NAMALWA (cell line): ENCODE data around the gene SLC6A6.

Source experiments
- DNase-seq: peaks from one replicate; pipeline ENCODE4 v3.0.0-alpha.2; 2015; ENCODE audit warnings: low spot score

Gene SLC6A6

DNA sequence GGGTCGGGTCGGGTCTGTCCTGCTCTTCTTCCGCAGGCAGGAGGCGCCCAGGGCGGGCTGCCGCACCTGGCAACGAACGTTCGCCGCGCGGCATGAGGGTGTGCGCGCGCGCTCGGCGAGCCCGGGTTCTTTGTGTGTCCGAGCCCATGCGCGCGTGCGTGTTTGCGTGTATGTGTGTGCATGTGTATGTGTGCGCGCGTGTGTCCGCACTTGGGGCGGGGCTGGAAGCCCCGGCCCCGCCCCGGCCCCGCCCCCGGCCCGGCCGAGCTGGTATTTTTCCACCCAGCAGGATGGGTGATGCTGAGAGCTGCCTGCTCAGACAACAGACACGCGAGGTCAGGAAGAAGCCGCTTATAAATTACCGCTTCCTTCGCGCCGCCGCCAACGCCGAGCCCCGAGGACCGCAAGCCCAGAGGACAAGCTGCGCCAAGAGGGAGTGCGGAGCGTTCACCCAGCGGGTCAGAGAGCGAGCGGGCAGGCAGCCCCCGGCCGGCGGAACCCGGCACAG lies at the start of gene SLC6A6:
Gene SLC6A6, plus strand, starts transcription at position 303 of the 508 bp plus-strand sequence. CDS start 41,029 bp downstream, outside the sequence.
- DNase-seq: peak; percentile 98

DNA sequence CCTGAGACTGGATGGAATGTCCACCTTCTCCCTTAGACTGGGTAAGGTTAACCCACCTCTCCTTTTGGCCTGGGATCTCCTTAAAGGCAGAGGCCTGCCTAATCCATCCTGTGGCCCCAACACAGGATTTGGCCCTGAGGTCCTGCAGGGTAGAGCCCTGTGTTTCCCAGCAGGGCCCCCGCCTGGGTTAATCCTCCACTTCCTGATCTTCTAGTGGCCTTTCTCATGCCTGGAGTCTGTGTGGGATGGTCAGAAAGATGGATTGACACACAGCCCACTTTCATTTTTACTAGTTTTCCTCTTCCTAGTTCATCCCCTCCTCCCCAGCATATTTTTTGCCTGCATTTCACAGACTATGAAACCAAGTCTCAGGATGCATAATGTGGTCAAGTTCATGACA lies 48.9 kb upstream of the SLC6A6 start:
- DNase-seq: no peak

DNA sequence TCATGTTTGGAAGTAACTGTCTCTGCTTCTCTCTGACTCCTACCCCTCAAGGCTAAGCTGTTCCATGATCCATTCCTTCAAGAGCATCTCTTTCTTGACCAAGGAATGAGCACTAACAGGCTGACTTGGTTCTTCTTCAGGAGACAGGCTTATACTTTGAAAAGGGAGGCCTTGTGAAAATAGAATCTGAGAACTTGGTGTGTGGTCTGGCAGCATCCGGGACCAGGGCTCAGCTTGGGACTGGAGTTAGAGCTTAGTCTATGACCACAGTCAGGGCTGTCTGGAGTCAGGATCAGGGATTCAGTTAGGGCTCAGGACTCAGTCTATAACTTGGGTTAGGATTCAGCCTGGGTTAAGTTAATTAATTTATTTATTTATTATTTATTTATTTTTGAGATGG lies 44.9 kb upstream of the SLC6A6 start:
- DNase-seq: no peak

DNA sequence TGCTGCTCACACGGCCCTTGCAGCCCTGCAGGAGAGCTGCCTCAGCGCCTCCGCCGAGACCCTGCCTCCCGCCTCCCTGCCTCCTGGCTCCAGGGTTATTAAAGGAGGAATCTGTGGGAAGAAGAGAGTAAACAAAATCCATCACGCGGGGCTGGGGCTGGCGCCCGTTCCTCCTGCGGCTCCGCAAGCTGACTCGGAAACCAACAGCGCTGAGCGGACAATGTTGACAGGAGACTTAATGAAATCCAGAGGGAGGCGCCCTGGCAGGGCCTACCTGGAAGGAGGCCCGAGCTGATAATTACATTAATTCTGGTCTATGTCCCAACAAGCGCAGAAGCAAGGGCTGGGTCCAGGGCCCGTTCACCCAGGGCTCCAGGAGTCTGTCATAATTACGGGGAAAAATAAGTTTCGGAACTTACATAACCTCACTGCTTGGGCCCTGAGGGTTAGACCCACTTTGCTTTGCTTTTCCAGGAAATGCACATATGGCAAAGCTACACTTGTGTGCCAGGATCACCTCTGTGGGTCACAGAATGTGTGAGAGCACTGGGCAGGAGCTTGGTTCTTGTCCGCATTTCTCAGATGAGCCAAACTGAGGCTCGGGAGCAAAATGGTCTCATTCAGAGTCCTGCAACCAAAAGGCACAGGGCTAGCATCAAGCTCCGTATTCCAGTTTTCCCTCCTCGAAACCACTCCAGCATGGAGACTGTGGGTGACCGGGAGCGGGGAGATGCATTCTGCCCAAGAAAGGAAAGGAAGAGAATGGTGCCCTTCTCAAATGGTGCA lies 43.8 kb upstream of the SLC6A6 start:
- no peak for DNase-seq

DNA sequence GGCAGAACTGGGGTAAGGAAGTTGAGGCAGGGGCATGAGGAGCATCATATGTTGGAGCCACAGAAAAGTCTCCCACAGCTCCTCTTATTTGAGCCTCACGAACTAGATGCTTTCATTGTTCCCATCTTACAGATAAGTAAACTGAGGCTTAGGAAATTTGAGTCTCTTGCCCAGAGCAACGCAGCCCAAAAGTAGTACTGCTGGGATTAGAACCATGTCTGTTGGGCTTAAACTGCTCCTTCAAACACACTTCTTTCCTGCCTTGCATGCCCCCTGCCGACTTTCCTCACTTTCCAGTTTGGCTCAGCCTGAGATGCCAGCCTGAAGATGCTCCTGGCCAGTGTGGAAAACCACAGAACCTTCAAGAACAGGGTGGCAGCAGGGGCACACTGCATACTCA lies 43.1 kb upstream of the SLC6A6 start:
- no peak for DNase-seq

DNA sequence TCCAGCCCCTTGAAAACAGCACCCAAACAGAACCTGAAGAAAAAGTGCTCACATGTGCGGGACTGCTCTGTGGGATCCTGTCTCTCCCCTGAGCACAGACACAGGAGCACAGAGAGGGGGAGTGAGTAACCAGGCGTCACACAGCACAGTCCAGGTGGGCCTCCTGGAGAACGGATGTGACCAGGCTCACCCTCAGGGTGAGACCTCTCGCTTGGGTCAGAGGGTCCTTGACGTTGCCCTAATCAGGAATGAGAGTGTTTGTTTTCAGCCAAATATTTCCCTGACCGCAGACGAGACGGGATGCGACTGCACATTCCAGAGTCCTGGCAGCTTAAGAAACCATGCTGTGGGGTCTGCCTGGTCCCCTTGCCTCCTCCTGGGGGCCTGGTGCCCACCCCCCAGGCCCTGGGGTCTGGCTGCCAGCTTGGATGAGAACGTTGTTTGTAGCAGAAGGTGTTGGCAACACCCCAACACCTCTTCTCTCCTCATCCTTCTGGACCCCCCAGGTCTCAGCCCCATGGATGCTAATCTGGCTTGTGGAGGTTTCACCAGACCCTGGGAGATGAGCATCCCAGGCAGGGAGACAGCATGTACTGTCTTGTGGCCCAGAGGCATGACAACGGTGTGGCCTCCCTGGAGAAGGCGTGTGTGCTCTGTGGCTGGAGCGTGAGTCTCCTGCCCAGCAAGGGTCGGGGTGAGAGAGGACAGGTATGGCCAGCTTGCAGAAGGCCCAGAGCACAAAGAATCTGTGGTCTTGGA lies 42.1 kb upstream of the SLC6A6 start:
- no peak for DNase-seq

DNA sequence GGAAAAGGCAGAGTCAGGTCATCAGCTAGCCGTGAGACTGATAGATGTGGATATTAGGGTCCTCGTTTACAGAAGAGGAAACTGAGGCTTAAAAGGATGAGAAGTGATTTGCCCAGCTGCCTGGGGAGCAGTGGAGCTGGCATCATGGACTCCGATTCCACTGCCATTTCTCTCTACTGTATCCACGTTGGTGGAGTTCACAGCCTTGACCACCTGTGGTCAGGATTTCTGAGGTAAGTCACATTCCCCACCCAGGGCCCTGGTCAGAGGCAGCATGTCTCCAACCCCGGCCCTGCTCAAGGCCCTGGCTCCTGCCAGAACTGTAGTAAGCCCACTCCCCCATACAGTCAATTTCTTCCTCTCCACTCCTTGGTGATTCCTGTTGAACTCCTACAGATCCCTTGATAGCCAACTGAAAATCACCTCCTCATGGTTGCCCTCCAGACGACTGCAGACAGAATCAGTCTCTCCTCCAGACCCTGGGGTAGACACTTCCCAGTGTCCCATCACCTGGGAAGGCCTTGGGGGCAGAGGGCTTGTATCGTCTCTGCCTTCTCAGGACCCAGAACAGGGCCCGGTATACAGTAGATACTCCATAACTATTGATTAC lies 41.2 kb upstream of the SLC6A6 start:
- no peak for DNase-seq

DNA sequence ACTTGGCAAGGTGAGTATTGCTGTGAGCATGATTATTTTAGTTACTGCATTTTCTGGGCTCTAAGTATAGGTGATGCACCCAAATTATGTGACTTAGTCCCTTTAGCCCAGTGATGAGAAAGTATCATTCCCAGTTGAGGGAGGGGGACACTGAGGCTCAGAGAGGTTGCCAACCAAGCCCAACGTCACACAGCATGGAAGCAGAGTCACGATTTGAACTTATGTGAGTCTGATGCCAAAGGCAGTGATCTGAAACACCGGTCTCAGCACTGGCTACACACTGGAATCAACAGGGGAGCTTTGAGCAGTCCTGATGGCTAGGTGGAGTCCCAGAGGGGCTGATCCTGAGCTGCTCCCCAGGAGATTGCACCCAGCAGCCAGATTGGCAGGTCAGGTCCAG lies 39.5 kb upstream of the SLC6A6 start:
- no peak for DNase-seq

DNA sequence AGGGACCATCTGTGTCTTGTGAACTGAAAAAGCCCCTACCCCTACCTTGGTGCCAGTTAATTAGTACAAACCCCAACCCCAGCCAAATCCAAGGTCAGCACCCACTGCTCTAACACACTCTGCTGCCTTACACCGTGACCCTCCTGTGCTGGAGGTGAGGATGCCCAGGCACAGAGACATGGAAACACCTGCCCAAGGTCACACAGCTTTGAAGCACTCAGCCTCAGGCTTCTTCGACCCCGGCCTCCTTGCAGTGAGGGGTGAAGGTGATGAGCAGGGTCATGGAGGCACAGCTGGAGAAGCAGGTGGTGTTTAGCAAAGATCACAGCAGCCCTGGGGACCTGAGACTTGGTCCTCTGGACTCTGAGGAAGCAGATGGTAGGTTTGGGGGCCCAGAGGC lies 39.0 kb upstream of the SLC6A6 start:
- no peak for DNase-seq

DNA sequence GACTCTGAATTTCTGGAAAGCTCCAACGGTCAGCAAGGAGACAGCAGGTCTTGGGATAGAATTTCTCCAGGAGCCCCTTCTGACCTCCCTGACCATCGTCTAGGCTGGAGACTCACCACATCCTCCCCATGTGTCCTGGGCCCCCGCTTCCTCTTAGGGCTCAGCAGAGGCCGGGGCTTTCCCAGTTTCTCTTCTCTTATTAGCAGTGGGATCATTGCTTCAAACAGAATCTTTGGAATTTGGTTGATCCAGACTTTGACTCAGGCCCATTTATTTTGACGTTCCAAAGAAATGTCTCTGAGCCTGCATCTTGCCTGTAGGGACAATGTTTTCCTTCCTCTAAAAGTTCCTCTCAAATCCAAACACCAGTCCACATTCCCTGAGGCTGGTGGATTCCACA lies 38.4 kb upstream of the SLC6A6 start:
- no peak for DNase-seq

DNA sequence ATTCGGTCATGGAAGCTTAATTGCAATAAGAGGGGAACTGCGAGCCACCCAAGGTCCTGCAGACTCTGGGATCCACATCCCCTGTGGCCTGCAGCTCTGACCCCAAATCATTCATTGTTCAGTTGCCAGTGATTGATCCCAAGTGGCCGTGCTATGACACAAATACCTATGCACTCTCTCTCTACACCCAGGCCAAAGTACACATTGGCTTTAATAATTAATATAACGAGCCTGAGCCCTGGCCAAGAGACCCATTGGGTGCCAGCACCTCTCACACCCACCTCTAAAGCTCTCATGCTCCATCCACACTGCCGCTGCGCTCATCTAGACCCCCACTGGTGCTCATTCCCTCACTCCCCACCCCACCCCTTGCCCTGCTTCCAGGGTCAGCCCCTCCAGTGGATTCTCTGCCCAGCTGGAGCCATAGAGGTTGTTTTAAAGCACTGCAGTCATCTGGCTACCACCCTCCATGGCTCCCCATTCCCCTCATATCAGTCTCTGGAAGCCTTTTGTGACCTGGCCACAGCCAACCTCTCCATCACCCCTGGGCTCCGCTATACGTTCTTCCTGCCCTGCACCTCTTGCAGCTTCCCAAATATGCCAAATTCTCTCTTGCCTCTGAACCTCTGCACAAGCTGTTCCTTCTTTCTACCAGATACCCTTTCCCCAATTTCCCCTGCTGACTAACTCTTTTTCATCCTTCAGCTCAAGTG lies 37.7 kb upstream of the SLC6A6 start:
- DNase-seq: no peak

DNA sequence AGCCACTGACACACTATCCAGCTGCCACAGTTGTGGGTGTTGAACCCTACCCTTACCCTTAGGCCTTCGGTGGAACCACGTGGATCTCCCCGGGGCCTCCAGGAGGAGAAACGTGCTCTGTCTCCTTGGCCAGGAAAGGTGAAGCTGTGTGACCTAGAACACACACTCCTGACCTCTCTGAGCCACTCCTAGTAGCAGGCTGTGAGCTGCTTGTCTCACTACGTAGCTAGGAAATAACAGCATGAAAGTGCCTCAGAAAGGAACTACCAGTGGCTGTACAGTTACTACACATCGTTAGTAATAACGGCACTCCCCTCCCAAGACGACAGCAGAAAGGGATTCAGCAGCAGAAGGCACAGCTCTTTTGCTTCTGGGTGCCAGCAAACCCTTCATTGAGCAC lies 36.2 kb upstream of the SLC6A6 start:
- DNase-seq: no peak

DNA sequence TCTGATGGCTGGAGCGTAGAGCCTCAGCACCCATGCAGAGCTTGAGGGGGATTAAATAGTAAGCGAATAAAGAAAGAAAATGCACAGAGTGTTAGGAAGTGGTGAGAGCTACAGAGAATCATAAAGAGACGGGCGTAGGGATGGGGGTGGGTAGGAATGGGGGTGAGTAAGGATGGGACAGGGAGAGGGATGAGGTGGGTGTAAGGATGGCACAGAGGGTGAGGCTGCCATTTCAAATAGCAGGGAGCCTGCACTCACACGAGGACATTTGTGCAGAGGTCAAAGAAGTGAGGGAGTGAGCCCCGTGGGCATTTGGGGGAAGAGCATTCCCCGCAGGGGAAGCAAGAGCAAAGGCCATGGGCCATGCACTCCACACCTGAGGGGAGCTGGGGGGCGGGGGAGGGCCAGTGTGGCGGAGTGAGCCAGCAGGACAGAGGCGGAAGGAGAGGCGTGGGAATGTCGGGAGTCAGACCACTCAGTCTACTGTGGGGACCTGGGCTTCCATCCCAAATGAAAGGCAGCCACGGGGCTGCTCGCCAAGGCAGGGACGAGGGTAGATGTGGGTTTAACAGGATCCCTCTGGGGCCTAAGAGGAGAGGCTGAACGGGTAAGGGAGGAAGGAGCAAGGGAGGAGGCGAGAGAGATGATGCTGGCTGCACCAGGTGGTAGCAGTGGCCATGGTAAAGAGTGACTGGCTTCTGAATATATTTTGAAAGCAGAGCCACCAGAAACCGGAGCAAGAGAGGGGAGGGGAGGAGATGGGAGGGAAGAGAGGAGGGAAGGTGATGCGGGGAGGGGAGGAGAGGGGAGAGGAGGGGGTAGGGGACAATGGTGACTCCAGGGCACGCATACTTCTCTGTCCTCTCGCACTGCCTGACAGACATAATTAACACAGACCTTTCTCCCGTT lies 35.2 kb upstream of the SLC6A6 start:
- DNase-seq: no peak

DNA sequence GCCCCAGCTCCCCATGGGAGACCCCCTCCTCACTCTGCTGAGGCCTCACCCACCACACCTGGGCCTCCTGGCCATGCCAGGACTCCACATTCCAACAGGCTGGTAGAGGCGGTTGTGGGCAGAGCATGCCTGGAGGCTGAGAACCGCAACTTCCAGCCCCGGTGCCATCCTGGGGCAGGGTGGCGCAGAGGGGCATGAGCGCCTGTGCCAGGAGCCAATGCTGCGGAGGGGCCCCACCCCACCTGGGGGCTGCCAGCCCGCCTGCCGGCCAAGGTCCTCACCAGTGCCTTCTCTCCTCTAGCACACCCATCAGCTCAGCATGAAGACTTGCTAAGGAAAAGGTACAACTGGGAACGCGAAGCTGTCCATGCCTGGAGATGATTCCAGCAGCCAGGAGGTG lies 34.3 kb upstream of the SLC6A6 start:
- no peak for DNase-seq

DNA sequence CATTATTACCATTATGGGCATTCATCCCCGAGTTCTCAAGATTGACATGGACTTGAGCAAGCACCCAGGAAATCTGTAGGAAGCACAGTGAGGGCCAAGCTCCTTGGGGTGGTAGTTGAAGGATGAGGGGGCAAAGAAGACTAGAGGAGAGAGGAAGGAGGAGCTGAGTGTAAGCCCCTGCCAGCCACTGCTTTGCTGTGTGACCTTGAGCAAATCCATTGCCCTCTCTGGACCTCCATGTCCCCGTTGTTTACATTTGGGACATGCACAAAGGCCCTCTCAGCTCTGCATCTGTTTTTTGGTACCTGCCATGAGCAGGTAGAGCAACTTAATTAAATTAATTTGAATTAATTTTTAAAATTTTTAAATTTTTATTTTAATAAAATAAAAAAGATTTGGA lies 33.5 kb upstream of the SLC6A6 start:
- no peak for DNase-seq

DNA sequence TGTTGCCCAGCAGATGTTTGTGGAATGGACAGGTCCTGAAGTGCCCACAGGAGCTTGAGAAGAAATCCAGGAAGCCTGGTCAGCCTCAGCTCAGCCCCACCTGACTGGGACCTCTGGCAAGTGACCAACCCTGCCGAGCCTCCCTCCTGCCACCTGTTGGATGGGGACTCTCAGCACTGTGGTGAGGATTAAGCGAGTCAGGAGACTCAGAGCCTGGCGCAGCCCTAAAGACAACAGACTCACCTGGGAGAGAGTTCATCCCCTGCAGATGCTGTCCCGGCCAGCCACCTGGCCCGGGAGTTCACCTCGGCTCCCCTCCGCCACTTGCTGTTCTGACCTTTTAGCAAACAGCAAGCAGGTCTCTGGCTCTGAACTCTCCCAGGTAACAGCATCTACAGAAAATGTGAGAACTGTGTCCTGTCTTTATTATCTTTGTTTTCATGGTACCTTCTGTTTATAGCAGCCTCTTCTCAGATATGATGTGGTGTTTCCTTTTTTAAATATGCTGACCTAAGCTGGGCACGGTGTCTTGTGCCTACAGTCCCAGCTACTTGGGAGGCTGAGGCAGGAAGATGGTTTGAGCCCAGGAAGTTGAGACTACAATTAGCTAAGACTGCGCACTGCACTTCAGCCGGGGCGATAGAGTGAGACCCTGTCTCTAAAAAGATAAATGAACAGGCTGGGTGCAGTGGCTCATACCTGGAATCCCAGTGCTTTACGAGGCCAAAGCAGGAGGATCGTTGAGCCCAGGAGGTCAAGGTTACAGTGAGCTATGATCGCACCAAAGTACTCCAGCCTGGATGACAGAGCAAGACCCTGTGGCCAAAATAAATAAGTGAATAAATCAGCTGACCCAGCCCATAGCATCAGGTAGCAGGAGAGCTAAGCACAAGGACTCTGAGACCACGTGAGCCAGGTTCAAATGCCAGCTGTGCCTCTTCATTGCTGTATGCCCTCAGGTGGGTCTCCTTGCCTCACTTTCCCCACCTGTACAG lies 32.4 kb upstream of the SLC6A6 start:
- no peak for DNase-seq

DNA sequence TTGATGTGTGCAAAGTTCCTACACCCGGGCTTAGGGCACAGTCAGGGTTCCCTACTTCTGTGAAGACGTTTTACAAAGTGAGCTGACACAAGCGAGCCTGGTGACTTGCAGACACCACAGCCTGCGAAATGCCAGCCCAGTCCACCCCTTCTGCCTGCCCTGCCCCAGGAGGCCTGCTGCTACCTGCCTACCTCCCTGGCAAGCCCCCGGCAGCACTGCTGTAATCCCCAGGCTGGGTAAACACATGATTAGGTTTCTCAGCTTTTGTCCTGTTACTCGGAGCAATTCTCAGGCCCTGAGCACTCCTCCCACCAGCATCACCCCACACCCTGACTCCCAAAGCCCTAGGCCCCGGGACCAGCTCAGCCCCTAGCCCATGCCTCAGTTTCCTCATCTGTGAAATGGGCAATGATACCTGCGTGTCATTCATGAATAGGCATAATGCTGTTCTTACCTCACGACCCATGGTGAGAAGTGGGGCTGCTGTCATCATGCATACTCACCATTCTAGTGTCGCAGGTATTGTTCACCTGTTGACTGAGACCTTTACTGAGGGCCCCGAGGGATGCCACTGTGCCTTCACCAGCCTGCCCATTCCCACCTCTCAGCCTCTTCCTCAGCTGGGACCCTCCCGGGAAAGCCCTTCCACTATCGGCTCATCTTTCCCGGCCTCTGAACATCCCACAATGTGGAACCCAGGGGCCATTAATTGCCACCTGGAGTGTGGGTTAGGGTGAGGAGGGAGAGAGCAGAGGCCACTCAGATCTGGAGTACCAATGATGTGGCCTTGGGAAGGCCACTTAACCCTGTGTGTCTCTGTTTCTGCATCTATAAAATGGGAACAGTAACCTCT lies 31.5 kb upstream of the SLC6A6 start:
- DNase-seq: no peak

DNA sequence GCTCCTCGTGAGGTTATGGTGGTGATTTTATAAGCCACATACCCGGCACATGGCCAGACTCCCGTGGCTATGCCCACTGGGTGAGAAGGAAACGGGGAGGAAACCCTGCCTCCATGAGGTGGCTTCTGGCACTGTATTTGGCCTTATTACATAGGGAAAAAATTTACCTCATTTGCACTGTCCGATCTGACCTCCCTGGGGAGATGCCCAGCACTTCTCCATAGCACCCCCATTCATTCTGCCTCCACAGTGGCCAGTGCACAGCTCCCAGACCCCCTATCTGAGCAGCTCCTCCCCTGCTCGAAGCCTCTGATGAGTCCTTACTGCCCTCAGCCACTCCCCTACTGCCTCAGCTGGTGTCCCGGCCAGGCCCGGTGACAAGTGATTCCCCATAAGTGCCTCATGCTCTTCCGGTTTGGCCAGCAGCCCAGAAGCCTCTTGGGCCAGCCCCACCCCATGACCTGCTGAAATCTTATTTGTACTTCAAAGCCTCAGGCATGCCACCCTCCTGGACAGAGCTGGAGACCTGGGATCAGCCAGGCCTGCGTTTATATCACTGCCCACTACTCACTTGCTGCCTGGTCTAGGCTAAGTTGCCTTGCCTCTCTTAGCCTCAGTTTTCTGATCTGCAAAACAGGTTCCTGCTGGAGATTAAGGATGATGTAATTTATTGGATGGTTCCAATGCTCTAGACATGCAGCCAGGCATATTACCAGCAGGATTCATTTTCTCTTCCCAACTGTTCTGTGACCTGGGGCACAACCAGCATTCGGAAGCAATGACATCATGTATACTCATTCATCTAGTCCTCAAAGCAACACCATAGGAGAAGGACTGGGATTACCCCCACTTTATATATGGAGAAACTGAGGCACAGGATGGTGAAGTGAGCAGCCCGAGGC lies 30.6 kb upstream of the SLC6A6 start:
- DNase-seq: peak; percentile 19
